Posterior vena cava (tissue), 2 donors: ENCODE results near the gene BBS9. TPM values are rescaled to one million over a fixed set of nuclear protein-coding genes. Genes with fewer than 3 reads are reported as not detected.
A peak's percentile ranks its signal among the peaks of the same experiment; 100 is the strongest.
"Not testable (repeated sequence)": the region's sequence is repeated elsewhere in the genome, so short reads cannot be mapped to it uniquely, and the experiment has no call there.

Source experiments
- DNase-seq: peaks from one replicate; pipeline ENCODE4 v3.0.0-alpha.2; 2020; ENCODE audit warnings: low spot score
- intact Hi-C, 2 donors: fragments of 100-400 bp; cut with DNase I; formaldehyde crosslinking; loops; one replicate each; pipeline versions ENCODE4 v1.14.1 to v1.14.2; 2022 to 2023
- long read RNA-seq, 2 donors: library from polyadenylated mRNA; unstranded; transcript quantifications; one replicate each; pipeline ENCODE4 v2.0.0, GENCODE V29; 2020 to 2021
- total RNA-seq, 2 donors: library from RNA; stranded (reverse); fragmentation: NEBNext Ultra II Directional; extraction: Animal tissue kit (Norgen Biotek cat#: 25700); gene quantifications; one replicate each; pipeline ENCODE4 v1.2.1, GENCODE V29; 2021
- donor health status: DM: yes; HTN: yes; CAD: no.
- donor health status: DM: yes; HTN: yes; CAD: no.

The BBS9 gene
- total RNA-seq, result 10 to 100 TPM; 13.9 to 16.8 TPM
- long read RNA-seq, donor 1, partial matches to known transcripts, result 1 of 5 reads
- long read RNA-seq, donor 1, other reads (novel, unspliced or antisense), result 4 of 5 reads
- long read RNA-seq, donor 2, partial matches to known transcripts, result 4 of 6 reads
- long read RNA-seq, donor 2, other reads (novel, unspliced or antisense), result 2 of 6 reads

DNA sequence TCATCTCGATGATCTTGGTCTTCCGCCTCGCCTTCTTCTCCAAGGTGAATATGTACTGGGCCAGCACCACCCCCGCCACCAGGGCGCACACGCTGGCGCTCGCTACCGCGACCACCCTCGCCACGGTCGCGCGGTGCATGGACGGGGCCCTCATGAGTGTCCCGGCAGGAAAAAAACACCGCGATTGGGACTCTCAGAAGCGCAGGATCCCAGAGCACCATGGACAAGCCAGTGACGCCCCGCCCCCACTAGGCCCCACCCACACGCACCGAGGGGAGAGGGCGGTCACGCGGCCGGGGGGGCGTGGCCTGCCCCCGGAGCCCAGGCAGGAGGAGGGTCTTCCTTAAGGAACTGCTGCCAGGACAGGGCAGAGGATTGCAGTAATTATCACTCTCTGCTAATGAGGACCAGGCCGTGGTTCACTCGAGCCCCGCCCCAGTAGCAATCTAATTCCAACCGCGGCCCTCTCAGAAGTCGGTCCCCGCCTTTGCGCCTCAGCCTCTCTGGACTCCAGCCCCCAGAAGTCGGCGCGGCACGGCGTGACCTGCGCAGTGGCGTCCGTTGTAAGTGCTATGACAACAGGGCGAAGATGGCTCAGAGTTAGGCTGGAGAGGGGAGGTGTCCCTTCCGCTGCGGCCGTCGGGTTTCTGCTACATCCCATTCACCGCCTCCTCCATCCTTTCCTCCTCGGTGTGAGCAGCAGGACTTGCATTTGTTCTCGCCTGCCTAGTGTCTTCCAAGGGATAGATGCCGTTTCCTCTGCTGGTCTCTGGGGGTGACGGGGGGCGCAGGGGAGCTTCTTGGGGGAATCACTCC, at the start of gene BBS9:
TSS of gene BBS9 (plus strand) at position 575 of the 816 bp plus-strand sequence. CDS start 16,689 bp downstream, outside the sequence.
- DNase-seq, result peak; percentile 98
- intact Hi-C loops, result no loop called here

DNA sequence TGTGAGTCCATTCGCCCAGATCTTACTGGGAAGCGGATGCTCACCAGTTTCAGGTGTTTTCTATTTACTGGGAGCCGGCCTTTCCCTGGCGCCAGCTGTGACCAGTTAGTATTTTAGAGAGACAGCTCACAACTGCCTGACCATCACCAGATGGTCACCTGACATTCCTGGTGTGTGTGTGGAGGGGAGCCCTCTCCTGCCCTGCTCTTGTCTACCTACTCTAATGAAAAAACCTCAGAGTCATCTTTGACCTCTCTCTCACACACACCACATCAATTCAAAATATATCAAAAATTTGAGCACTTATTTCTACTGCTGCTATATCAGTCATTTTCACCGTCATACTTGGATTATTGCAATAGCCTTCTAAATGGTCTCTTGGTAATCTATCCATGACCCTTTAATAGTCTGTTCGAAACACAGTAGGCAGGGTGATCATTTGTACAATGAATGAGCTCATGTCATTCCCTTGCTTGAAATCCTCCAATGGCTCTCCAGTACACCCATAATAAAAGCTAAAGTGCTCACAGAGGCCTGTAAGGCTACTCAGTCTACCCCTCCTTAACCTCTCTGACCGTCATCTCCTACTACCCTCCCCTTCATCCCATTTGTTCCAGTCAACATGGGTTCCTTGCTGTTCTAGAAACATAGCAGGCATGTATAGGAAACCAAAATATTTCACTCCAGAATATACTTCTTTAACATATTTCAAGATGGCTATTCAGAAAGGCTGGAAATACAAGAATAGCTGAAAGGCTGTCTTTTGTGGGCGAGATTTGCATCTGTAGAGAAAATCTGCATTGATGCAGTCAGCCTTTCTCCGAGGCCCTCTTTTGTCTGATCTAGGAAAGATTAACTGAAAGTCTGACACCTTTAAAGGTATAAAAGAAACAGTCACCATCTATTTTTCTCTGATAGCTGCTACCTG, 49.3 kb upstream of the BBS9 start:
- intact Hi-C loops, result no loop called here
- no peak for DNase-seq

DNA sequence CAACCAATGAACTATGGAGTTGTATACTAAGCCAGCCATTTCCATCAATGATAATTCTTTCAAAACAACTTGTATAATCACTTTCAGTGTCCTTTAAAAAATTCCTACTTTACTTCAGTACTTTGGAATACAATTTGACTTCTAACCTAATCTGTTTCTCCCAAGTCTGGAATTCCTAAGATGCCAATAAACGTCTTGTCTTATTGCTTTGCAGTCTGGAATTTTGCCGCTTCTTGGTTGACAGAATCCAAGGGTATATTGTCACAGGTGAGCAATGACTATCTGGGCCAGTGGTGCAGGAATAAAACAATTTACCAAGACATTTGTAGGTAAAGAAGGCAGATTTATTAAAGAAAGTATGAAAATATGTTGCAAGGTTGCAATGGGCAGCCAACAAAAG, 42.0 kb upstream of the BBS9 start:
- no peak for DNase-seq
- intact Hi-C loops, result no loop called here

DNA sequence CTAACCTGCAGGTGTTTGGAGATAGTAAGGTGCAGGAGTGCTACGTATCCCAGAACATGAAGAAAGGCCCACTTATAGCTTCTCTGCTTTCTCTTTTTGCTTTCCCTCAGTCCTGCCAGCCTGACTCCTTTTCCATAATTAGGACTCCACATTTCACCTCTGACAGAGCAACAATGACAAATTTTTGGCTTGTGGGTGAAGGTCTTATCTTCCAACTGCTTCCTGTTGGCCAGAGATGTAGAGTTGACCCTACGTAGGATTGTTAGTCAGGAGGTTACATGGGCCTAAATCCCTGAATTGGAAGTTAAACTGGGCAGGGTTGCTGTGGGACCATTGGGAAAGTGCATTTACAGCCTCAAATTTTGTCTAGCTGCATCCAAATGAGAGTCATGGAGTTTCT, 41.5 kb upstream of the BBS9 start:
- intact Hi-C loops, result no loop called here
- DNase-seq, result no peak

- intact Hi-C loops, result no loop called here
- DNase-seq, result no peak
Observed at GRCh38 chr7:33089142-33089541, 40.2 kb upstream of the BBS9 start.

GRCh38 chr7:33091111-33091531, 38.2 kb upstream of the BBS9 start:
- no peak for DNase-seq
- intact Hi-C loops, result no loop called here

DNA sequence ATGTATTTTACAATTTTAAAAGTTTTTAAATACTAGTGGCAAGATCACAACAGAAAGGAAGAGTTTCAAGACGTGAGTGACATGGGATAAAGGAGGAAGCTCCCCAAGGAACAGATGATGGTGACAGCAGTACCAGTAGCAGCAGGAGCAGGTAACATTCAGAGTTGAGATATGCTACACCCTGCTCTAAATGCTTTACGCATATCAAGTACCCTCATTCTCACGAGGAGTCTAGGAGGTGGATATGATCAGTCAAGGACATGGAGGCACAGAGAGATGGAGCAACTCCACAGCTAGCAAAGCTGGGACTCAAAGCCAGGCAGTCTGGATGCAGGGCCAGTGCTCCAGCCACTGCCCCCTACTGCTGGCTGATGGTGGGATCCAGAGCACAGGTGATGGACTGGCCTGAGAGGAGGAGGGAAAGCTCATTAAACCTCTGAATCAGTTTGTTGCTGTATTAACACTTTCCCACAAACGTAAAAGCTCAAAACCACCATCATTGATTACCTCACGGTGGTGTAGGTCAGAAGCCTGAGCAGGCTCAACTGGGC, 37.6 kb upstream of the BBS9 start:
- intact Hi-C loops, result no loop called here
- DNase-seq, result no peak

DNA sequence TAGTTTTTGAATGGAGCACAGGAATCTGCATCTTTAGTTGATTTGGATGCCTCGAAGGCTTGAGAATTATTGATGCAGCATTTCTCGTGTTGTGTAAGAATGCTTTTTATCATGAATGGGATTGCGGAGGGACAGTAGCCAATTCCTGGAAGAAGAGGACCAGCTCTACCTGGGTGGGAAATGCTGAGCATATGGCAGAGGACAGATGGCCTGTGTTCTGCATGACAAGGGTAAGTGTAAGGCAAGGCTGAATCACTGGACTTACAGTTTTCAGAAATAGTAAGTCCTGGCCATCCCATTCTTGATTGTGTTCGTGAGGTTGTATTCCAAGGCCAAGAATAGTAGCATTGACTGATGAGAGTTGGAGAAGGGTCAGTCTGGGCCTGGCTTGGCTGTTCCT, 36.1 kb upstream of the BBS9 start:
- no peak for DNase-seq
- intact Hi-C loops, result no loop called here

DNA sequence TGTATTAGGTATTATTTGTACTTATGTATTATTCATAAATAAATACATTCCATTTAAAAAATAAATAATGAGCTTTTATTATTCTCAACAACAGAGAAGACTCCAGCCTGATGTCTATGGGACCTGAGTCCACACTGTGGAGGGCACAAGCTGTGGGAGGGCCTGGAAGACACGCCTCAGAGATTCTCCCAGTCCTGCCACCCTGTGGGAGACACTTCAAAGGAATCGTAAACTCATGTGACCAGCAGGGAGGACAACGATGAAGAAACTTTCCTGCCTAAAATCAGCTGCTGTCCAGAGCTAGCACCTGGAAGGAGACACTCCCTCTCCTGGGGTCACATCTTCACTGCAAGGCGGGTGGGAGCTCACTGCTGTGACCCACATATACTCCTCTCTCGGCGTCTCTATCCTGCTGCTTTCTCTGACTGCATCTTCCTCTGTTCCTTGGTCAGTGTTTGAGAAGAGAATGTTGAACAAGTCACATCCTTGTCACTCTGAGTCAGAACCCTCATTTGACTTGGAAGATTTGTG, 34.6 kb upstream of the BBS9 start:
- intact Hi-C loops, DNase-seq: not testable (repeated sequence)

- intact Hi-C loops, result no loop called here
- DNase-seq, result no peak
Observed at GRCh38 chr7:33099154-33099940, 30.0 kb upstream of the BBS9 start.

DNA sequence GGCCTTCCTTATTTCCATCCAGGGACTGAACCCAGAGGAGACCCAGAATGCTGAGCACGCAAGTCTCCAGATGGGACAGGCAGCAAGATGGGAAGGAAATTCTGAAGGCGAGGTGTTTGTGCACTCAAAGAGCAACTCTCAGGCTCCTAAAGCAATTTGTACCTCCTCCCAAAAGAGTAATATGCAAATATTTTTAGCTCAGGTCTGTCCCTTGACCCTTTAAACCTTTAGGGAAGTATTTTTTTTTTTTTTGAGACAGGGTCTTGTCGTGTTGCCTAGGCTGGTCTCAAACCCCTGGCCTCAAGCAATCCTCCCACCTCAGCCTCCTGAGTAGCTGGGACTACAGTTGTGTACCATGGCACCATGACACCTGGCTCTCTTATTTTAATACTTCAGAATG, 28.6 kb upstream of the BBS9 start:
- intact Hi-C loops, result no loop called here
- DNase-seq, result no peak

- intact Hi-C loops, result no loop called here
- DNase-seq, result no peak
Observed at GRCh38 chr7:33101906-33102305, 27.5 kb upstream of the BBS9 start.

GRCh38 chr7:33107136-33108066, 22.0 kb upstream of the BBS9 start:
- intact Hi-C loops, result no loop called here
- no peak for DNase-seq

DNA sequence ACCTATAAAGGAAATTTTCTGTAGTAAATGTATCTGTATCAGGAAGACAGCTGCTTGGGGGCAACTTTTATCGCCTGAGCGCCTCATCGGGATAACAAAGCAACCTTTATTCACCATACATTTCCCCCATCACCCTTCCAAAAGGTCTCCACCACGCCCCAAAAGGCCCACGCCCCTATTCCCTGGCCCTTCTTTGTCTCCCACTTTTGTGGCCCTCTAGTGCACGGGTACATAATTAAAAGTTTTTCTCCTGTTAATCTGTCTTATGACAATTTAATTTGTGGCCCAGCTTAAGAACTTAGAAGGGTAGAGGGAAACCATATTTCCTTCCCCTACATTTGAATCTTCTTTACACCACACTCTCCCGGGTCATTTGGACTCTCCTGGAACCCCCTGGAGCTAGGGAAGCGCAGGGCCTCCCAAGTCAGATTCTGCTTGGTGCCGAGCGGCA, 20.8 kb upstream of the BBS9 start:
- no peak for DNase-seq
- intact Hi-C loops, result no loop called here

GRCh38 chr7:33109005-33109757, 20.2 kb upstream of the BBS9 start, which contains the start of gene RP9:
Gene RP9, minus strand, starts transcription at chr7:33109404. Its CDS starts 32 bp downstream, at chr7:33109372.
- peak; percentile 91 for DNase-seq
- intact Hi-C loops, result no loop called here

DNA sequence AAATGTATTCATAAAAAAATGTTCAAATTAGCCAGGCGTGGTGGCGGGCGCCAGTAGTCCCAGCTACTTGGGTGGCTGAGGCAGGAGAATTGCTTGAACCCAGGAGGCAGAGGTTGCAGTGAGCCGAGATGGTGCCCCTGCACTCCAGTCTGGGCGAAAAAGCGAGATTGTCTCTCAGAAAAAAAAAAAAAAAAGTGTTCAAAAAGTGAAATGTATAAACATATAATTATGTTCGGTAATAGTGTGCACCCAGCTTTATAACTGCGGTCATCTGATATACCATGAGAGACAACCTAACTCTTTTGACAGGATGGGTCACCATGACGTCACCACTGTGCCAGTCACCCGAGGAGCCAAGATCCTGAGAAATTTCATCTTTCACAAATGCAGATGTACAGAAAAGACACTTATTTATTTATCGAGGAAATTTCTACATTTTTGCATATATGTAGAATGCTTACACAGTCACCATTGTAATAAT, 19.6 kb upstream of the BBS9 start:
- DNase-seq, result no peak
- intact Hi-C loops, result no loop called here

DNA sequence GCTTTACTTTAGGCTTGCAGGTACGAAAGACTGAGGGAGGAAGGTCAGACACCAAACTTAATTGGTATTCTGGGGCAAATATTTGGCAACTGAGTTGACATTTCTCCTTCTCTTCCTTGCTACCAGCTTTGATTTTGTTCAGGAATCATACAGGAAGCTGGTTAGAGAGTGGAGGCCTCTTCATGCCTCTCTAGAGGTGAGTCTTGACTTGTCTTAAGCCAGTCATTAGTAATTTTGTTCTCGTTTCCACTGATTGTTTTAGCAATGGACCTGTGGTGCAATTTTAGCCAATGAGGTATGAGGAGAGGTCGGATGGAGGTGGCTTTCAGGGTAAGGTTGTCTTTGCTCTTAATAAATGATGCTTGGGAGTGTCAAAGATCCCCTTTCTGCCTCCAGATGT, 17.8 kb upstream of the BBS9 start:
- intact Hi-C loops, result no loop called here
- DNase-seq, result no peak
